ENCODE results near the gene MGAT3. TPM values are rescaled to one million over a fixed set of nuclear protein-coding genes. Genes with fewer than 3 reads are reported as not detected.

MGAT3 gene
- total and polyA plus RNA-seq, 2 of the 13 experiments (the other 11 are each of a cell fraction or from before 2014, with no cell fraction given): 0.11 to 0.15 TPM

- TF ChIP-seq REST (IDR thresholded peaks at IDR 0.05; ENCODE audit: borderline replicate concordance in 1 of 2, low read depth in 1 of 2, low read length in 2 of 2): no peak
- TF ChIP-seq FOXM1 (CRISPR knock-in tag; IDR thresholded peaks at IDR 0.05): no peak
- 0 out of 2 replicates have a peak, but pooled peaks have one; percentile 31 for TF ChIP-seq KMT2B (CRISPR knock-in tag; IDR thresholded peaks at IDR 0.05)
- TF ChIP-seq KLF12 (CRISPR knock-in tag; IDR thresholded peaks at IDR 0.05; ENCODE audit: borderline replicate concordance): peak; percentile 29; the same call in 1 of the 2 replicates
- TF ChIP-seq MTF1 (CRISPR knock-in tag; IDR thresholded peaks at IDR 0.05): no peak
- TF ChIP-seq E2F2 (CRISPR knock-in tag; IDR thresholded peaks at IDR 0.05; ENCODE audit: borderline replicate concordance): no peak
- TF ChIP-seq CEBPG (CRISPR knock-in tag; IDR thresholded peaks at IDR 0.05): peak; percentile 92
- TF ChIP-seq, protein P1, sequence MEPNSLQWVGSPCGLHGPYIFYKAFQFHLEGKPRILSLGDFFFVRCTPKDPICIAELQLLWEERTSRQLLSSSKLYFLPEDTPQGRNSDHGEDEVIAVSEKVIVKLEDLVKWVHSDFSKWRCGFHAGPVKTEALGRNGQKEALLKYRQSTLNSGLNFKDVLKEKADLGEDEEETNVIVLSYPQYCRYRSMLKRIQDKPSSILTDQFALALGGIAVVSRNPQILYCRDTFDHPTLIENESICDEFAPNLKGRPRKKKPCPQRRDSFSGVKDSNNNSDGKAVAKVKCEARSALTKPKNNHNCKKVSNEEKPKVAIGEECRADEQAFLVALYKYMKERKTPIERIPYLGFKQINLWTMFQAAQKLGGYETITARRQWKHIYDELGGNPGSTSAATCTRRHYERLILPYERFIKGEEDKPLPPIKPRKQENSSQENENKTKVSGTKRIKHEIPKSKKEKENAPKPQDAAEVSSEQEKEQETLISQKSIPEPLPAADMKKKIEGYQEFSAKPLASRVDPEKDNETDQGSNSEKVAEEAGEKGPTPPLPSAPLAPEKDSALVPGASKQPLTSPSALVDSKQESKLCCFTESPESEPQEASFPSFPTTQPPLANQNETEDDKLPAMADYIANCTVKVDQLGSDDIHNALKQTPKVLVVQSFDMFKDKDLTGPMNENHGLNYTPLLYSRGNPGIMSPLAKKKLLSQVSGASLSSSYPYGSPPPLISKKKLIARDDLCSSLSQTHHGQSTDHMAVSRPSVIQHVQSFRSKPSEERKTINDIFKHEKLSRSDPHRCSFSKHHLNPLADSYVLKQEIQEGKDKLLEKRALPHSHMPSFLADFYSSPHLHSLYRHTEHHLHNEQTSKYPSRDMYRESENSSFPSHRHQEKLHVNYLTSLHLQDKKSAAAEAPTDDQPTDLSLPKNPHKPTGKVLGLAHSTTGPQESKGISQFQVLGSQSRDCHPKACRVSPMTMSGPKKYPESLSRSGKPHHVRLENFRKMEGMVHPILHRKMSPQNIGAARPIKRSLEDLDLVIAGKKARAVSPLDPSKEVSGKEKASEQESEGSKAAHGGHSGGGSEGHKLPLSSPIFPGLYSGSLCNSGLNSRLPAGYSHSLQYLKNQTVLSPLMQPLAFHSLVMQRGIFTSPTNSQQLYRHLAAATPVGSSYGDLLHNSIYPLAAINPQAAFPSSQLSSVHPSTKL (CRISPR knock-in tag; IDR thresholded peaks at IDR 0.05): 0 out of 2 replicates have a peak, but pooled peaks have one; percentile 42
- no peak for TF ChIP-seq TCF12 (IDR thresholded peaks at IDR 0.05)
- TF ChIP-seq TCF12 (CRISPR knock-in tag; IDR thresholded peaks at IDR 0.05): 0 out of 2 replicates have a peak, but pooled peaks have one; percentile 52
- no peak for TF ChIP-seq ZNF383 (CRISPR knock-in tag; IDR thresholded peaks at IDR 0.05; ENCODE audit: borderline replicate concordance)
- TF ChIP-seq, protein P2, sequence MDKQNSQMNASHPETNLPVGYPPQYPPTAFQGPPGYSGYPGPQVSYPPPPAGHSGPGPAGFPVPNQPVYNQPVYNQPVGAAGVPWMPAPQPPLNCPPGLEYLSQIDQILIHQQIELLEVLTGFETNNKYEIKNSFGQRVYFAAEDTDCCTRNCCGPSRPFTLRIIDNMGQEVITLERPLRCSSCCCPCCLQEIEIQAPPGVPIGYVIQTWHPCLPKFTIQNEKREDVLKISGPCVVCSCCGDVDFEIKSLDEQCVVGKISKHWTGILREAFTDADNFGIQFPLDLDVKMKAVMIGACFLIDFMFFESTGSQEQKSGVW (CRISPR knock-in tag; IDR thresholded peaks at IDR 0.05; ENCODE audit: borderline replicate concordance): peak; percentile 55; the same call in 1 of the 2 replicates
- TF ChIP-seq HNRNPUL1 (IDR thresholded peaks at IDR 0.05; ENCODE audit: low read depth, low read length): no peak
- TF ChIP-seq SIN3B (IDR thresholded peaks at IDR 0.05; ENCODE audit: low read length): peak; percentile 49; the same call in 1 of the 2 replicates
- TF ChIP-seq, protein P3, sequence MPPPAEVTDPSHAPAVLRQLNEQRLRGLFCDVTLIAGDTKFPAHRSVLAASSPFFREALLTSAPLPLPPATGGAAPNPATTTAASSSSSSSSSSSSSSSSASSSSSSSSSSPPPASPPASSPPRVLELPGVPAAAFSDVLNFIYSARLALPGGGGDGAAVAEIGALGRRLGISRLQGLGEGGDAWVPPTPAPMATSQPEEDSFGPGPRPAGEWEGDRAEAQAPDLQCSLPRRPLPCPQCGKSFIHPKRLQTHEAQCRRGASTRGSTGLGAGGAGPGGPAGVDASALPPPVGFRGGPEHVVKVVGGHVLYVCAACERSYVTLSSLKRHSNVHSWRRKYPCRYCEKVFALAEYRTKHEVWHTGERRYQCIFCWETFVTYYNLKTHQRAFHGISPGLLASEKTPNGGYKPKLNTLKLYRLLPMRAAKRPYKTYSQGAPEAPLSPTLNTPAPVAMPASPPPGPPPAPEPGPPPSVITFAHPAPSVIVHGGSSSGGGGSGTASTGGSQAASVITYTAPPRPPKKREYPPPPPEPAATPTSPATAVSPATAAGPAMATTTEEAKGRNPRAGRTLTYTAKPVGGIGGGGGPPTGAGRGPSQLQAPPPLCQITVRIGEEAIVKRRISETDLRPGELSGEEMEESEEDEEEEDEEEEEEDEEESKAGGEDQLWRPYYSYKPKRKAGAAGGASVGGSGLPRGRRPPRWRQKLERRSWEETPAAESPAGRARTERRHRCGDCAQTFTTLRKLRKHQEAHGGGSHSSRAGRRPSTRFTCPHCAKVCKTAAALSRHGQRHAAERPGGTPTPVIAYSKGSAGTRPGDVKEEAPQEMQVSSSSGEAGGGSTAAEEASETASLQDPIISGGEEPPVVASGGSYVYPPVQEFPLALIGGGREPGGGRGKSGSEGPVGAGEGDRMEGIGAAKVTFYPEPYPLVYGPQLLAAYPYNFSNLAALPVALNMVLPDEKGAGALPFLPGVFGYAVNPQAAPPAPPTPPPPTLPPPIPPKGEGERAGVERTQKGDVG (CRISPR knock-in tag; IDR thresholded peaks at IDR 0.05; ENCODE audit: borderline replicate concordance): no peak
These were observed 75.6 kb downstream of the MGAT3 start, which contains the start of gene RPS19BP1 (continued) for GRCh38 chr22:39532215-39533073.
